Calu3 (cell line): ENCODE measurements around the gene CNTNAP4. TPM values are rescaled to one million over a fixed set of nuclear protein-coding genes. Genes with fewer than 3 reads are reported as not detected.

Experiments used
- BruUV-seq: library from RNA; stranded (reverse); fragments of 400-500 nt; replicated peaks from 2 replicates; lab custom pipeline; 2021; lab: Mats Ljungman, UMichigan
- CTCF ChIA-PET: fragments of 300-600 bp; sonication (Branson Sonifier 250); formaldehyde crosslinking; loops from one replicate; lab custom pipeline; 2022; ENCODE audit warnings: antibody characterized with exemption; lab: Charles Lee
- DNase-seq: peaks from one replicate; pipeline ENCODE4 v3.0.0; 2022
- H3K27ac Mint-ChIP-seq: one replicate; pipeline ENCODE4 v1.8.0; 2022; ENCODE audit warnings: mixed read lengths; ENCODE audit not compliant: unreplicated experiment
- H3K27me3 Mint-ChIP-seq: one replicate; pipeline ENCODE4 v1.8.0; 2022; ENCODE audit warnings: mixed read lengths; ENCODE audit not compliant: unreplicated experiment
- H3K36me3 Mint-ChIP-seq: one replicate; pipeline ENCODE4 v1.8.0; 2022; ENCODE audit warnings: mild to moderate bottlenecking, moderate library complexity, mixed read lengths; ENCODE audit not compliant: insufficient read depth, unreplicated experiment
- H3K4me1 Mint-ChIP-seq: one replicate; pipeline ENCODE4 v1.8.0; 2022; ENCODE audit warnings: mild to moderate bottlenecking, low read depth, mixed read lengths; ENCODE audit not compliant: unreplicated experiment
- H3K4me3 Mint-ChIP-seq: one replicate; pipeline ENCODE4 v1.8.0; 2022; ENCODE audit warnings: mild to moderate bottlenecking, low read depth, moderate library complexity, mixed read lengths; ENCODE audit not compliant: unreplicated experiment
- H3K9me3 Mint-ChIP-seq: one replicate; pipeline ENCODE4 v1.8.0; 2022; ENCODE audit warnings: low read depth, mixed read lengths; ENCODE audit not compliant: unreplicated experiment
- CTCF ChIP-seq: fragments of 200-600 bp; IDR thresholded peaks from one replicate; pipeline ENCODE4 v1.8.0; 2022; ENCODE audit warnings: antibody characterized with exemption; ENCODE audit not compliant: unreplicated experiment
- intact Hi-C: fragments of 100-400 bp; cut with micrococcal nuclease; formaldehyde crosslinking; loops from one replicate; pipeline ENCODE4 v1.10.0; 2022; ENCODE audit not compliant: unreplicated experiment
- total RNA-seq: library from RNA; stranded (reverse); gene quantifications from 2 replicates; pipeline ENCODE4 v1.2.3, GENCODE V29; 2022

Gene CNTNAP4
- total RNA-seq, 1 experiment from 2014 or later: not detected

DNA sequence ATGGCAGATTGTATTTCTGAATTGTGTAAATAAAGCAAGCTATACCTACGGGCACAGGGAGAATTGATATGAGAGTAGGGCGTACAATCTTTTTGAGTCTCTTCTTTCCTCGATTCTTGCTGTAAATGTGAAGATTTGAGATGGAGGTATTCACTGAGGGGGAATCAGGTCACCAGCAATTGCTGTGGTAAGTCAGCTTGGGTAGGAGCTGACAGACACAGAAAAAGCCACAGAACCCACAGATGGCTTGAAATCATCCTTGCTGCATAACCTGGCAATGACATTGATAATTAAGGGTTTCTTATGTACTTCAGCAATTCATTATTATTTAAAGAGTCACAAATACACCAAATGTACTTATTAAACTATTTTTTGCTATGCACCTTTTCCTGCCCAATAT lies 164.2 kb downstream of the CNTNAP4 start:
- CTCF ChIA-PET: interaction anchor here (0.8 kb wide), 1 partner anchor 162 kb away, joined by 3 read pairs; no protein-coding TSS in a partner anchor
- no peak overlapping the region for H3K4me3 Mint-ChIP-seq
- no peaks in the 10 kb centered on the region for H3K36me3 Mint-ChIP-seq
- H3K27ac Mint-ChIP-seq: no peak overlapping the region
- TF ChIP-seq CTCF: no peak
- peaks cover 3% of the 10 kb centered on the region for H3K9me3 Mint-ChIP-seq
- no peak for DNase-seq
- no peaks in the 10 kb centered on the region for H3K4me1 Mint-ChIP-seq
- intact Hi-C loops: no loop called here
- no peaks in the 10 kb centered on the region for H3K27me3 Mint-ChIP-seq
- BruUV-seq: no TSS peak

DNA sequence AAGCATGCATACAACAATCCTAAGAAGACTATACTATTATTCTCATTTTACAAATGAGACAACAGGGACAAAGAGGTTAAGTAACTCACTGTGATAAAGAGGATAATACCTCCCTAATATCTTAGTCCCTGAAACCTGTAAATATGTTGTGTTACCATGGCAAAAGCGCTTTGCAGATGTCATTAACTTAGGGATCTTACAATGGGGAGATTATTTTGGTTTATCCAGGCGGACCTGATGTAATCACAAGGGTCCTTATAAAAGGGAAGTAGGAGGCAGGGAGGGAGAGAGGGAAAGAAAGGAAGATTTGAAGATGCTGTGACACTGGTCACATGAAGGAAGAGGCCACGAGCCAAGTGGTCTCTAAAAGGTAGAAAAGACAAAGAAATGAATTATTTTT lies 164.7 kb downstream of the CNTNAP4 start:
- TF ChIP-seq CTCF: no peak
- intact Hi-C loops: no loop called here
- H3K36me3 Mint-ChIP-seq: no peaks in the 10 kb centered on the region
- H3K4me3 Mint-ChIP-seq: no peak overlapping the region
- H3K4me1 Mint-ChIP-seq: no peaks in the 10 kb centered on the region
- CTCF ChIA-PET: interaction anchor here (0.8 kb wide), 1 partner anchor 163 kb away, joined by 3 read pairs; no protein-coding TSS in a partner anchor
- no peaks in the 10 kb centered on the region for H3K27me3 Mint-ChIP-seq
- peaks cover 3% of the 10 kb centered on the region for H3K9me3 Mint-ChIP-seq
- BruUV-seq: no TSS peak
- DNase-seq: no peak
- H3K27ac Mint-ChIP-seq: no peak overlapping the region

- CTCF ChIA-PET: no interaction called here
- no peak for DNase-seq
- no peak for TF ChIP-seq CTCF
- intact Hi-C loops: no loop called here
- Mint-ChIP-seq H3K4me1 (no peaks in the 10 kb centered on the region), H3K9me3 (peaks cover 3% of the 10 kb centered on the region), H3K27me3 (no peaks in the 10 kb centered on the region), H3K27ac (no peak overlapping the region), H3K4me3 (no peak overlapping the region), H3K36me3 (no peaks in the 10 kb centered on the region)
- BruUV-seq: no TSS peak
Measured at GRCh38 chr16:76443973-76444372, 166.8 kb downstream of the CNTNAP4 start.

DNA sequence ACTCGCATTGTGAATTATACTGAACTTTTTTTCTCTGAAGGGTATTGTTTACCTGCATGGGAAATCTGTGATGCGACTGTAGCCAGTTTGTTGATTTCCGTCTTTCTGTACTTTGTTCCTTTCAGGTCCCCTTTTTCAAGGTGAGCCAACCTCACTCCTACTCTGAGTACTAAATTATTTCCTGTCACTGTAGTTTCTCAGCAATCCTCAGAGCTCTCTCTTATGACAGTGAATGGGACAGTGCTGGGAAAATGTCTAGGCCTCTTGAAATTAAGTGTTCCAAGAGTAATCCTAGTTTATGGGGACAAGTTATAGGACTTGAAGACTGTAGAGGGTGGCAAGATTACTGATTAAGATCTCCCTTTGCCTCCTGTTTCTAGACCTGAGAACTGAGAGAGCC lies 167.6 kb downstream of the CNTNAP4 start:
- H3K4me3 Mint-ChIP-seq: no peak overlapping the region
- CTCF ChIA-PET: no interaction called here
- no peak for DNase-seq
- no peak overlapping the region for H3K27ac Mint-ChIP-seq
- TF ChIP-seq CTCF: no peak
- no peaks in the 10 kb centered on the region for H3K36me3 Mint-ChIP-seq
- no peaks in the 10 kb centered on the region for H3K4me1 Mint-ChIP-seq
- no peaks in the 10 kb centered on the region for H3K27me3 Mint-ChIP-seq
- no TSS peak for BruUV-seq
- intact Hi-C loops: no loop called here
- peaks cover 3% of the 10 kb centered on the region for H3K9me3 Mint-ChIP-seq
